ENCODE data around the gene HOXC12. TPM values are rescaled to one million over a fixed set of nuclear protein-coding genes. Genes with fewer than 3 reads are reported as not detected.

The HOXC12 gene
- total RNA-seq, 2 experiments from 2014 or later = not detected

GRCh38 chr12:53996240-53997203 is 41.8 kb downstream of the HOXC12 start:
- peak overlapping the region; percentile 64 for H3K4me2 ChIP-seq (ENCODE audit: low read length)
- peak overlapping the region; percentile 54 for H3K4me3 ChIP-seq (ENCODE audit: low read depth, low read length, poor library complexity, severe bottlenecking)
- TF ChIP-seq EZH2phosphoT487 (IDR thresholded peaks at IDR 0.05; ENCODE audit: borderline replicate concordance, low read depth, low read length) = no peak
- TF ChIP-seq, protein P1, sequence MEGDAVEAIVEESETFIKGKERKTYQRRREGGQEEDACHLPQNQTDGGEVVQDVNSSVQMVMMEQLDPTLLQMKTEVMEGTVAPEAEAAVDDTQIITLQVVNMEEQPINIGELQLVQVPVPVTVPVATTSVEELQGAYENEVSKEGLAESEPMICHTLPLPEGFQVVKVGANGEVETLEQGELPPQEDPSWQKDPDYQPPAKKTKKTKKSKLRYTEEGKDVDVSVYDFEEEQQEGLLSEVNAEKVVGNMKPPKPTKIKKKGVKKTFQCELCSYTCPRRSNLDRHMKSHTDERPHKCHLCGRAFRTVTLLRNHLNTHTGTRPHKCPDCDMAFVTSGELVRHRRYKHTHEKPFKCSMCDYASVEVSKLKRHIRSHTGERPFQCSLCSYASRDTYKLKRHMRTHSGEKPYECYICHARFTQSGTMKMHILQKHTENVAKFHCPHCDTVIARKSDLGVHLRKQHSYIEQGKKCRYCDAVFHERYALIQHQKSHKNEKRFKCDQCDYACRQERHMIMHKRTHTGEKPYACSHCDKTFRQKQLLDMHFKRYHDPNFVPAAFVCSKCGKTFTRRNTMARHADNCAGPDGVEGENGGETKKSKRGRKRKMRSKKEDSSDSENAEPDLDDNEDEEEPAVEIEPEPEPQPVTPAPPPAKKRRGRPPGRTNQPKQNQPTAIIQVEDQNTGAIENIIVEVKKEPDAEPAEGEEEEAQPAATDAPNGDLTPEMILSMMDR (conservative IDR thresholded peaks at IDR 0.05; ENCODE audit: low read length) = no peak
- CTCF ChIA-PET (ENCODE audit: unreplicated experiment) = no interaction called here
- POLR2A ChIA-PET = no interaction called here
- peak overlapping the region; percentile 44 for H2AFZ ChIP-seq (ENCODE audit: low read length)
- H4K20me1 ChIP-seq (ENCODE audit: insufficient read depth, low read length) = no peaks in the 10 kb centered on the region; the same call in 1 of the 2 replicates
- H3K27ac ChIP-seq (ENCODE audit: low read depth, low read length, poor library complexity, severe bottlenecking) = no peak overlapping the region
- intact Hi-C loops (cut with micrococcal nuclease; ENCODE audit: unreplicated experiment) = no loop called here
- H3K9me3 ChIP-seq (ENCODE audit: low read length) = no peaks in the 10 kb centered on the region
- H3K9me2 ChIP-seq (ENCODE audit: insufficient read depth, low read length) = no peaks in the 10 kb centered on the region
- no peaks in the 10 kb centered on the region for H3K36me3 ChIP-seq (ENCODE audit: insufficient read depth, low read length)
- BruUV-seq (replicated peaks) = no TSS peak
- peaks cover 5% of the 10 kb centered on the region for H3K4me1 ChIP-seq (ENCODE audit: insufficient read depth, low read length, poor library complexity, severe bottlenecking)
- H3K79me2 ChIP-seq (ENCODE audit: insufficient read depth, low read depth, low read length) = no peaks in the 10 kb centered on the region
- DNase-seq (ENCODE audit: low spot score) = no peak

- H3K9me2 ChIP-seq (ENCODE audit: insufficient read depth, low read length) = no peaks in the 10 kb centered on the region
- peak; percentile 24; the same call in 1 of the 2 replicates for TF ChIP-seq EZH2phosphoT487 (IDR thresholded peaks at IDR 0.05; ENCODE audit: borderline replicate concordance, low read depth, low read length)
- TF ChIP-seq, protein P1 (conservative IDR thresholded peaks at IDR 0.05; ENCODE audit: low read length) = no peak
- DNase-seq (ENCODE audit: low spot score) = no peak
- H3K4me1 ChIP-seq (ENCODE audit: insufficient read depth, low read length, poor library complexity, severe bottlenecking) = peaks cover 5% of the 10 kb centered on the region
- BruUV-seq (replicated peaks) = no TSS peak
- H3K27ac ChIP-seq (ENCODE audit: low read depth, low read length, poor library complexity, severe bottlenecking) = no peak overlapping the region
- H3K4me2 ChIP-seq (ENCODE audit: low read length) = no peak overlapping the region
- H3K4me3 ChIP-seq (ENCODE audit: low read depth, low read length, poor library complexity, severe bottlenecking) = no peak overlapping the region
- no peaks in the 10 kb centered on the region for H3K79me2 ChIP-seq (ENCODE audit: insufficient read depth, low read depth, low read length)
- no peaks in the 10 kb centered on the region; the same call in 1 of the 2 replicates for H4K20me1 ChIP-seq (ENCODE audit: insufficient read depth, low read length)
- intact Hi-C loops (cut with micrococcal nuclease; ENCODE audit: unreplicated experiment) = no loop called here
- H3K9me3 ChIP-seq (ENCODE audit: low read length) = no peaks in the 10 kb centered on the region
- ChIA-PET POLR2A (no interaction called here), CTCF (ENCODE audit: unreplicated experiment) (no interaction called here)
- no peaks in the 10 kb centered on the region for H3K36me3 ChIP-seq (ENCODE audit: insufficient read depth, low read length)
- no peak overlapping the region for H2AFZ ChIP-seq (ENCODE audit: low read length)
These were observed 42.8 kb downstream of the HOXC12 start for GRCh38 chr12:53997204-53998109.

Data from OCI-LY7 (cell line).